ENCODE results near the gene ABCB1. TPM values are rescaled to one million over a fixed set of nuclear protein-coding genes. Genes with fewer than 3 reads are reported as not detected.
"Not testable (repeated sequence)": the region's sequence is repeated elsewhere in the genome, so short reads cannot be mapped to it uniquely, and the experiment has no call there.

Gene ABCB1
- total RNA-seq, 4 donors from 2014 or later: 5.6 to 18.4 (median 8.2) TPM

- Histone ChIP-seq H3K36me3 (no peaks in the 10 kb centered on the region), H3K27me3 (peaks cover 15% of the 10 kb centered on the region), H3K9me3 (no peaks in the 10 kb centered on the region), H3K27ac (no peak overlapping the region), H3K4me1 (no peaks in the 10 kb centered on the region), H3K4me3 (no peak overlapping the region)
- TF ChIP-seq POLR2AphosphoS5 (IDR thresholded peaks at IDR 0.05): no peak
- no peak for TF ChIP-seq CTCF (IDR thresholded peaks at IDR 0.05)
- TF ChIP-seq EP300 (IDR thresholded peaks at IDR 0.05): no peak
- TF ChIP-seq POLR2A (IDR thresholded peaks at IDR 0.05): no peak
- 80 to 89% methylated on average over 1 to 2 of the region's 2 CpGs for whole genome bisulfite sequencing, 2 donors (ENCODE audit: low coverage in 1 of 2)
- no peak for ATAC-seq
Observed at GRCh38 chr7:87463982-87464381, 136.7 kb downstream of the ABCB1 start.

- ATAC-seq, H3K27ac ChIP-seq, H3K9me3 ChIP-seq, H3K36me3 ChIP-seq, H3K4me3 ChIP-seq, H3K4me1 ChIP-seq: not testable (repeated sequence)
- H3K27me3 ChIP-seq: peaks cover 10% of the 10 kb centered on the region
- WGBS, 2 donors (ENCODE audit: low coverage in 1 of 2): 89 to 100% methylated on average over 3 of the region's 3 CpGs
Observed at GRCh38 chr7:87460444-87460843, 140.2 kb downstream of the ABCB1 start.

GRCh38 chr7:87459941-87460340 is 140.7 kb downstream of the ABCB1 start:
- Histone ChIP-seq H3K36me3 (no peaks in the 10 kb centered on the region), H3K4me1 (no peaks in the 10 kb centered on the region), H3K27ac (no peak overlapping the region), H3K27me3 (peaks cover 5% of the 10 kb centered on the region), H3K9me3 (no peaks in the 10 kb centered on the region), H3K4me3 (no peak overlapping the region)
- TF ChIP-seq EP300 (IDR thresholded peaks at IDR 0.05): no peak
- TF ChIP-seq CTCF (IDR thresholded peaks at IDR 0.05): no peak
- TF ChIP-seq POLR2AphosphoS5 (IDR thresholded peaks at IDR 0.05): no peak
- no peak for TF ChIP-seq POLR2A (IDR thresholded peaks at IDR 0.05)
- ATAC-seq: no peak
- 83 to 84% methylated on average over 2 of the region's 2 CpGs for WGBS, 2 donors (ENCODE audit: low coverage in 1 of 2)

- H3K36me3 ChIP-seq: no peaks in the 10 kb centered on the region
Observed at GRCh38 chr7:87458148-87458547, 142.5 kb downstream of the ABCB1 start.

GRCh38 chr7:87456247-87456646 is 144.4 kb downstream of the ABCB1 start:
- Histone ChIP-seq H3K4me3 (no peak overlapping the region), H3K36me3 (no peaks in the 10 kb centered on the region), H3K27me3 (peaks cover 3% of the 10 kb centered on the region), H3K27ac (no peak overlapping the region), H3K9me3 (no peaks in the 10 kb centered on the region), H3K4me1 (no peaks in the 10 kb centered on the region)
- WGBS, 2 donors (ENCODE audit: low coverage in 1 of 2): 27% methylated on average over 2 of the region's 2 CpGs; no CpG with 5 or more reads in 1 of the 2 donors
- ATAC-seq: no peak
- TF ChIP-seq POLR2AphosphoS5 (IDR thresholded peaks at IDR 0.05) (no peak), CTCF (IDR thresholded peaks at IDR 0.05) (no peak)

More at GRCh38 chr7:87458148-87458547, 142.5 kb downstream of the ABCB1 start:
- Histone ChIP-seq H3K4me3 (no peak overlapping the region), H3K9me3 (no peaks in the 10 kb centered on the region), H3K4me1 (no peaks in the 10 kb centered on the region), H3K27me3 (peaks cover 3% of the 10 kb centered on the region), H3K27ac (no peak overlapping the region)
- 58 to 68% methylated on average over 3 of the region's 3 CpGs for WGBS, 2 donors (ENCODE audit: low coverage in 1 of 2)
- TF ChIP-seq CTCF (IDR thresholded peaks at IDR 0.05) (no peak), POLR2A (IDR thresholded peaks at IDR 0.05) (no peak), EP300 (IDR thresholded peaks at IDR 0.05) (no peak), POLR2AphosphoS5 (IDR thresholded peaks at IDR 0.05) (no peak)
- ATAC-seq: no peak

Other genes starting within 250 kb of the ABCB1 start
- 1 to 10 TPM in 2 of 4 donors, under 1 TPM in 2; 0.42 to 6.5 (median 1.1) TPM for gene ABCB4, start 125.2 kb downstream of the ABCB1 start, total RNA-seq
- 1 to 10 TPM; 1.7 to 5.3 (median 3.2) TPM for gene RUNDC3B, start 27.5 kb upstream of the ABCB1 start, total RNA-seq